Cerebellar nuclear complex (tissue), 1 donor: Measurements from ENCODE around the gene GAS6.
"Not testable (repeated sequence)": the region's sequence is repeated elsewhere in the genome, so short reads cannot be mapped to it uniquely, and the experiment has no call there.

Experiments used
- DNase-seq, 2 experiments: peaks; one replicate each; lab custom pipeline; 2025; lab: John Stamatoyannopoulos, UW

The GAS6 gene

GRCh38 chr13:113867913-113868312 lies 4.0 kb upstream of the GAS6 start:
- DNase-seq, result not testable (repeated sequence)

DNA sequence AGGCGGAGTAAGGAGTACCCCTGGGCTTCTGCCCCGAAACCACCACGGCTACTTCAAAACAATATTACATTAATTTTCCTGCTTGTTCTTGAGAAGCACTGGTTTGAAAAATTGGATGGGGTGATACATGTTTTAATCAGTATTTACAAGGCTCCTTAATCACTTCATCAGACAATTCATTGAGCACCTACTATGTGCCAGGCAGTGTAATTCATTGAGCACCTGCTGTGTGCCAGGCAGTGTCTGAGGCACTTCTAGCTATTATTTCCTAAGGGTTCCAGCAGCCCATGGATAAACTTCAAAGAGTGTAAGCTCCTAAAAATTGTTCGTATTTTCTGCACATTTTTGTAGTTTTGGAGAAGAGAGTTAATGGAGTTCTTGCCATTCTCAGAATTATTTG lies 1.6 kb upstream of the GAS6 start:
- DNase-seq, result no peak

GRCh38 chr13:113864273-113864890 lies 506 bp upstream of the GAS6 start:
- DNase-seq, result no peak

DNA sequence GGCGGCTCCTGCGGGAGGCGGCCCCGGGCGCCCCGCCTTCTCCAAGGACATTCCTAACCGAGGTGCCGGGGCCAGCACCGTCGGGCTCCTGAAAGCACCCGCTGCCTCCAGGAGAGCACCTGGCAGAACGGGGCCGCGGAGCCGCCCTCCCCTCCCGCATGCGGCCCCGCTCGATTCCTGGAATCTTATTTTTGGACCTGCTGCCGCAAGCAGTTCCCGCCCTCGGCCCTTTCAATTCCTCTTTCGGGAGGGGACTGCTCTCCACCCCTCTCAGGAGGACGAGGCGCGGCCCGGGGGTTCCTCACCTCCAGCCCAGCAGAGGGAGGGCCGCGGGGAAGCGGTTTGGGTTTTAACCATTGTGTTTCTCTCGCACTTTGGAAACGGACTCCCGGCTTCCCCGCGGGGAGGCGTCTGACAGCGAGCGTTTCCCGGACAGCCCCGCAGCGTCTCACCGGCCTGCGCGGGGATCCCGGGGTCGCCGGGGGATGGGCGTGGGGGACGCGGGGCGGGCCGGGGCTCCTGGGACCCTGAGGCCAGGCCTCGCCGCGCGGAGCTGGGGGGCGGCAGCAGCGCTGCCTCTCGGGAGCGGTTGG lies 849 bp downstream of the GAS6 start:
- DNase-seq, result no peak

- DNase-seq, result no peak
These were observed 1.5 kb downstream of the GAS6 start for GRCh38 chr13:113862191-113862930.

- DNase-seq, result no peak
These were observed 2.3 kb downstream of the GAS6 start for GRCh38 chr13:113861433-113862030.

- DNase-seq, result no peak
These were observed 3.0 kb downstream of the GAS6 start for GRCh38 chr13:113860665-113861432.

- no peak for DNase-seq
These were observed 3.7 kb downstream of the GAS6 start for GRCh38 chr13:113860051-113860664.

- DNase-seq, result no peak
These were observed 4.4 kb downstream of the GAS6 start for GRCh38 chr13:113859311-113860050.

GRCh38 chr13:113857531-113858195 lies 6.2 kb downstream of the GAS6 start:
- no peak for DNase-seq

DNA sequence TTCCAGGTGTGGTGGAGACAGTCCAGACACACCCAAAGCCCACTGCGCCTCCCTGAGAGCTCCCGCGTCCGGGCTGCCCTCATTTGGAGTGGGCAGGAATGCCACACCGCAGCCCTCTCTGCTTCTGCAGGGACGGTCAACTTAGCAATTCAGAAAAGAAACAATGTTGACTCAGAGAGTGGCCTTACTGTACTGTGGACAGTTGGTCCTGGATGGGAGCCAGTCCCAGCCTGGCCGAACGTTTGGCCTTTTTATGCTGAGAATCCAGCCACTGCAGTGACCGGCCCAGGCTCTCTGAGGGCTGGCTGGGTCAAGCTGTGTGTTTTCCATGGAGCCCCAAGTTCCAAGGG lies 7.2 kb downstream of the GAS6 start:
- no peak for DNase-seq

DNA sequence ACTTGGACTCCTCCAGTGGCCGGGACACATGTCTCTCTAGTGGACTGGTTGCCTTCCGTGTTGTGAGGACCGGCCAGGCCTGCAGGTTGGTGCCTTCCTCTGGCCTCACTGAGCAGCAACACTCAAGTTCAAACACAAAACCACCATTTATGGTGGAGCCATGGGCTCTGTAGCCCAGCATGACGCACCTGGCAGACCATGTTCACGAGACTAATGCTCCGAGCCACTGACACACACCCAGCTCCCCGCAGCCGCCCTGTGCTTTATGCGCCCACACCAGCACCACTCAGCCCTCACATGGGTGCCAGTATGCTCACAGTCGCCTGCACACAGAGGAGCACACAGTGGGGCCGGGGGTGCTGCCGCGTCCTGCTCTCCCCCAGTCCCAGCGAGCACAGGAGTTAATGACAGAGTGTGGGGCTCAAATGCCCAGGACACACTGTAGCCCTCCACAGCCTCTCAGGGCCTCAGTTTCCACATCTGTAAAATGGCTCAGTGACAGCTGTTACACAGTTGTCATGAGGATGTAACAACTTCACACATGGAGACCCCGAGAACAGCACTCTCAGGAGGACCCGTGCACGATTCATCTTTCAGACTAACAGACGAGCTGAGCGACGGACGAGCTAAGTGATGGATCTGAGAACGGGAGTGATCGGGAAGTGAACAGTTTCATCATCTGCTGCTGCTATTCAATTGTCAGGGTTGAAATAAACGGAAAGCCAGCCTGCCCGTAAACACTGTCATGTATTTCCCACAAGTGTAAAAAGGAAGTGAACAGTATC lies 7.8 kb downstream of the GAS6 start:
- no peak for DNase-seq

- no peak for DNase-seq
These were observed 8.6 kb downstream of the GAS6 start for GRCh38 chr13:113855012-113855921.

- no peak for DNase-seq
These were observed 9.5 kb downstream of the GAS6 start for GRCh38 chr13:113854238-113855011.

DNA sequence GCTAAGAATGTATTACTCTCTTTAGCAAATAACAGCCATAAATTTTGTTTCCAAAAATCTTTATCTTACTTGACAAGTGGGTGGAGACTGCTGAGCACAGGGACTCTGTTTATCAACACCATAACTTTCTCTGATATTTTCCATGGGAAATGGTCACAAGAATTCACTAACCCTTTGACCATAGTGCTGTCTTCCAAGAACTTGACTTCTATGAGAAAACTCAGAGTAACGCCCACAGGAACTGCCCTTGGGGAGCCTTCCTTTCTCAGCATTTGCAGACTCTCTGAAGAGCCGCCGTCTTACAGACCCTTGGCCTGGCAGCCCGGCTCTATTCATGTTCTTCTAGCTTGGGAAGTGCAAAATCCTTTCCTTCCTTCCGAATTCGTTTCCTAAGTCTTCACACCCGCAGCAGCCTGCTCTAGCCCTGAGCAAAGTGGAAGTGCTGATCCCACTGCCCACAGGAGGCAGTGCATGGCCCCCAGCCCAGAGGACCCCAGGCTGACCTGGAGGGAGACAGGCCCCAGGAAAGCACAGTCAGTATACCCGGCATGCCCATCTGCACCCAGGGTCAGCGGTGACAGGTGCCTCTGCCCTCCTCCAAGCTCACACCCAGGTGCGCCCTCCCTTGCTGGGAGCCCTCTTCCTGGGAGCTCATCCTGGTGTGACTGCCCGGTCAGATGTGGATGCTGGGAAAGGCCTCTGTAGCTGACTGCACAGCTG lies 10.2 kb downstream of the GAS6 start:
- DNase-seq, result no peak

DNA sequence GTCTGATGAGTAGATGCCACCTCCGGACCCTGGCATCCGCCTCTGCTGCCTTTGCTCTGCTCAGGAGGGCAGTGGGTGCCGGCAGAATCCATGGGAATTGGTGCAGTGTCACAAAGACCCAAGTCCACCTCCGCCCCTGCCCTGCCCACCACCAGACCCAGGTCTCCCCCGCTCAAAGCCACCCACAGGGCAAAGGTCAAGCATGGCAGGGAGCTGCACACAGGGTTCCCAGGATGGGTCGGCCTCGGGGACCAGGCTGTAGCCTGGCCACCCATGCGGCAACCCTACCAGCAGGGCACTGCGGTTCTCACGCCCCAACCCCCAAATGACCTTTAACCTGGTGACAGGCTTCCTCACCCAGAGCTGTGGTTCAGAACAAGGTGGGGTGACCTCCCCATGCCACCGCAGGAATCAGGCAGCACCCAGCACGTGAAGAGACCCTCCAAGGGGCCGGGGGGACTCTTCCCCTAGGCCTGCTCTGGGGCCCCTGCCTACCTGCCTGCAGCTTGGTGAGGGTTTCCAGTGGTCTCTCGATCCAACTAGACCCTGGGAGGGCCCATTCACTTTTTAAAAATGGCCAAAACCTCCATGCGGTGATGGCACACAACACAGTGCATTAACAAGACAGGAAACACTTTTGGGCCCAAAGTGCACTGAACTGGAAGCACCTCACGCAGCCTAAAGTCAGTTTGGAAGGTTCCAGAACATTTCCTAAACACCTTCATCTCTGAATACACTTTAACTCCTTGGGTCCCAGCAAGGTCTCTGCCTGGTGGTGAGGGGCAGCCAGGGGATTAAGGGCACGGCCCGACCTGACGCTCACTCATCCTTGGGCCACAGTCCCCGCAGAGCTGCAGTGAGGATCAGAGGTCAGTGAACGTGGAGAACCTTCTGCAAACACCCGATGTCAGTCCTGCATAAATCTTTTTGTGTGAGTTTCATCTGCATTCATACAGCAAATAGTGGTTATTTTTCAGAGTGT lies 11.0 kb downstream of the GAS6 start:
- DNase-seq, result no peak
